K562 (cell line): ENCODE measurements around the gene IGIP. TPM values are rescaled to one million over a fixed set of nuclear protein-coding genes. Genes with fewer than 3 reads are reported as not detected.

Experiments used
- AFF4 ChIP-seq: sonication (generic); formaldehyde crosslinking; IDR thresholded peaks from 2 replicates; pipeline ENCODE4 v1.8.0; 2023; ENCODE audit warnings: mild to moderate bottlenecking, missing genetic modification reagents
- ARID2 ChIP-seq: fragments of 450-650 bp; IDR thresholded peaks from 2 replicates; pipeline ENCODE4 v1.6.1; 2017; ENCODE audit warnings: antibody characterized with exemption, mild to moderate bottlenecking
- BRF1 ChIP-seq: IDR thresholded peaks from 3 replicates; pipeline ENCODE4 v1.6.1; 2011; ENCODE audit warnings: borderline replicate concordance, mild to moderate bottlenecking; ENCODE audit not compliant: insufficient read length; ENCODE audit errors: extremely low read depth
- CEBPB ChIP-seq: fragments of 450-650 bp; IDR thresholded peaks from 2 replicates; pipeline ENCODE4 v1.6.1; 2016; ENCODE audit warnings: missing genetic modification characterization, missing compliant biosample characterization
- CHD2 ChIP-seq: IDR thresholded peaks from 2 replicates; pipeline ENCODE4 v1.6.1; 2011; ENCODE audit warnings: low read depth, low read length
- CREB3L1 ChIP-seq: fragments of 450-650 bp; IDR thresholded peaks from 2 replicates; pipeline ENCODE4 v1.6.1; 2014; ENCODE audit warnings: low read depth, mild to moderate bottlenecking, moderate library complexity, borderline replicate concordance
- ETS1 ChIP-seq: conservative IDR thresholded peaks from 2 replicates; pipeline ENCODE4 v1.6.1; 2011; ENCODE audit warnings: low read depth, mild to moderate bottlenecking, low read length; ENCODE audit not compliant: control insufficient read depth
- ILF3 ChIP-seq: fragments of 450-650 bp; IDR thresholded peaks from 2 replicates; pipeline ENCODE4 v1.6.1; 2018; ENCODE audit warnings: antibody characterized with exemption, mild to moderate bottlenecking, moderate library complexity, borderline replicate concordance
- LARP7 ChIP-seq: fragments of 450-650 bp; IDR thresholded peaks from 2 replicates; pipeline ENCODE4 v1.6.1; 2016
- MAFK ChIP-seq: IDR thresholded peaks from 2 replicates; pipeline ENCODE4 v1.6.1; 2011; ENCODE audit warnings: low read length, improper control_type of control experiment
- MEIS2 ChIP-seq: fragments of 450-650 bp; IDR thresholded peaks from 2 replicates; pipeline ENCODE4 v1.6.1; 2014; ENCODE audit warnings: mild to moderate bottlenecking; ENCODE audit not compliant: partially characterized antibody
- MYC ChIP-seq, 2 experiments: fragments of 250-450 bp in 1 of 2; sonication (Bioruptor Pico) in 1 of 2; IDR thresholded peaks; 2 replicates each; pipeline versions ENCODE4 v1.5.1 to v1.6.1; 2012 to 2021; ENCODE audit warnings: low read depth in 2 of 2, borderline replicate concordance in 1 of 2, improper control_type of control experiment in 1 of 2, low read length in 1 of 2, mild to moderate bottlenecking in 1 of 2, moderate library complexity in 1 of 2
- POLR2AphosphoS2 ChIP-seq: IDR thresholded peaks from 2 replicates; pipeline ENCODE4 v1.6.1; 2012; ENCODE audit warnings: low read length, improper control_type of control experiment
- RNF2 ChIP-seq: sonication (generic); IDR thresholded peaks from 2 replicates; pipeline ENCODE4 v1.6.1; 2016
- SIN3A ChIP-seq, 2 experiments: fragments of 150-350 bp in 1 of 2; IDR thresholded peaks; 2 replicates each; pipeline ENCODE4 v1.6.1; 2011 to 2016; ENCODE audit warnings: borderline replicate concordance in 2 of 2, low read depth in 2 of 2, low read length in 2 of 2, mild to moderate bottlenecking in 2 of 2, moderate library complexity in 2 of 2; ENCODE audit not compliant: control insufficient read depth in 1 of 2
- SP1 ChIP-seq: sonication (generic); formaldehyde crosslinking; IDR thresholded peaks from 2 replicates; pipeline ENCODE4 v1.8.1; 2022; ENCODE audit warnings: mild to moderate bottlenecking, missing genetic modification reagents
- SREBF1 ChIP-seq: fragments of 150-350 bp; IDR thresholded peaks from 2 replicates; pipeline ENCODE4 v1.6.1; 2014; ENCODE audit warnings: antibody characterized with exemption, low read depth, low read length, borderline replicate concordance
- ZBTB12 ChIP-seq: fragments of 250-450 bp; sonication (Bioruptor Pico); IDR thresholded peaks from 2 replicates; pipeline ENCODE4 v1.4.0; 2020
- ZNF311 ChIP-seq: fragments of 250-450 bp; sonication (Bioruptor Pico); IDR thresholded peaks from 2 replicates; pipeline ENCODE4 v1.4.0; 2020; ENCODE audit warnings: mild to moderate bottlenecking, moderate library complexity
- polyA plus RNA-seq, 8 experiments: library from polyadenylated mRNA; depleted of rRNA in 4 of 8; stranded (reverse) in 5 of 8; unstranded in 3 of 8; fragments of >200 nt; fragmentation: Nextera tagmentation in 2 of 8; fragmentation: Illumina TruSeq in 1 of 8; extraction: Ambion mirVana in 2 of 8; extraction: Trizol in 1 of 8; gene quantifications; 2 replicates each; pipeline versions ENCODE4 v1.2.1 to v1.2.3, GENCODE V29; 2011 to 2014; ENCODE audit warnings: inconsistent platforms in 1 of 8, missing spikeins in 1 of 8
- total RNA-seq, 7 experiments: library from RNA; depleted of rRNA in 6 of 7; stranded (reverse); fragments of >200 nt in 6 of 7; fragmentation: Illumina TruSeq in 2 of 7; extraction: Trizol in 2 of 7; gene quantifications; 2 replicates each; pipeline versions ENCODE4 v1.2.1 to v1.2.3, GENCODE V29; 2011 to 2021; ENCODE audit warnings: low replicate concordance in 1 of 7

Gene IGIP
- total and polyA plus RNA-seq, 9 of the 15 experiments (the other 6 are each of a cell fraction or from before 2014, with no cell fraction given): 0.52 to 1.6 (median 1.2) TPM

DNA sequence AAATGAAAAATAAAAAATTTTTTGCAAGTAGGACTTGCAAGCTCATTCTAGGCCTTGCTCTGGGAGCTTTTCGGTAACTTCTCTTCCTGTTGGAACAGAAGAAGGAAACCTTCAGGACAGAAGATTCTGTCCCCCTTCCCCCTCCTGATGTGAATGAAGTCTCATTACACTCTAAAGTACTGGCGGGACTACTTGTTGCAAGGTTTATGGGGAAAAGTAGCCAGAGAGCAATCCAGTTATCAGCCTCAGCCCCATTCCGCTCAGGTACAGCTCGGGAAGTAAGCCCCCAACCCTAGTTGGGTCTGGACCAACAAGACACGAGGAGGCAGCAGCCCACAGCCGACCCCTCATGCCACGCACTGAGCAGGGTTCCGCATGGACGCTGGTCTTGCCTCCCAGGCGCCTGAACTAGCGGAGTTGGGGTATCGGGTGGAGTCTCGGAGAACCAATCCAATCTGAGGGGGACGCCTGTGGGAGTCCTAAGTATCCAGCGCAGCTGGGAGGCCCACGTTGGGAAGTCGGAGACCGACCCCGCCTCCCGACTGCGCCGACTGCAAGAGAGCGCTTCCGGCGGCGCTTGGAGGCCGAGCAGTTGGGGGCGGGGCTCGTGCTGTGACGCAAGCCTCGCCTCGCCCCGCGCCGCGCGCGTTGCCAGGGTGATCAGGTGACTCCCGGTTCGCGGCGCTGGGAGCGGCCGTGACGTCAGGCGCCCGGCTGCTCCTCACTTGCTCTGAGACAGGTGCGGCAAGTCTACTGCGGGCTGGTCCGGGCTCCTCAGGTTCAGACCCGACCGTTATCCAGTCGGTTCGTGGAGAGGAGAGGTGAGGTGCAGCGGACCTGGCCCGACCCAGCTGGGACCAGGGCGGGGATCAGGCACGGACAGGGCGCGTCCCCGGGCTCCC is 49.0 kb downstream of the IGIP start, which contains the start of gene CYSTM1 (continued):
- TF ChIP-seq MYC (IDR thresholded peaks at IDR 0.05; ENCODE audit: low read depth, low read length): peak; percentile 75
- TF ChIP-seq MYC (CRISPR knock-in tag; IDR thresholded peaks at IDR 0.05; ENCODE audit: borderline replicate concordance, low read depth): no peak
- no peak for TF ChIP-seq ILF3
- TF ChIP-seq SP1 (CRISPR knock-in tag): peak; percentile 80
- no peak for TF ChIP-seq BRF1
- no peak for TF ChIP-seq MEIS2
- TF ChIP-seq SREBF1: peak; percentile 96
- TF ChIP-seq RNF2: peak; percentile 11; the same call in 1 of the 2 replicates
- peak; percentile 45; the same call in 1 of the 2 replicates for TF ChIP-seq CREB3L1
- peak; percentile 85 for TF ChIP-seq ZBTB12 (CRISPR knock-in tag)
- peak in 1 of 2 experiments; percentile 63; a peak in 2 of 4 replicates for TF ChIP-seq SIN3A (IDR thresholded peaks at IDR 0.05; ENCODE audit: borderline replicate concordance in 2 of 2, control insufficient read depth in 1 of 2, low read depth in 2 of 2, low read length in 2 of 2)
- no peak for TF ChIP-seq CHD2
- peak; percentile 92 for TF ChIP-seq CEBPB (tag)
- peak; percentile 86; the same call in 1 of the 2 replicates for TF ChIP-seq POLR2AphosphoS2
- TF ChIP-seq AFF4 (CRISPR knock-in tag): peak; percentile 56
- no peak for TF ChIP-seq MAFK
- TF ChIP-seq ARID2: 0 out of 2 replicates have a peak, but pooled peaks have one; percentile 23
- TF ChIP-seq ZNF311 (CRISPR knock-in tag): no peak
- TF ChIP-seq LARP7: 0 out of 2 replicates have a peak, but pooled peaks have one; percentile 35
- peak; percentile 67; the same call in 1 of the 2 replicates for TF ChIP-seq ETS1
